Measurements from ENCODE around the gene ERBB4.

GRCh38 chr2:211373203-211373602, 1165.4 kb downstream of the ERBB4 start:
- TF ChIP-seq POLR2A (IDR thresholded peaks at IDR 0.05; ENCODE audit: low read depth, low read length) (no peak), SPI1 (IDR thresholded peaks at IDR 0.05; ENCODE audit: low read depth, low read length) (no peak), POLR2AphosphoS5 (IDR thresholded peaks at IDR 0.05; ENCODE audit: low read depth, low read length) (no peak)

Measured in GM12891 (cell line).